GM12878 (cell line): ENCODE data around the gene TREML2. TPM values are rescaled to one million over a fixed set of nuclear protein-coding genes. Genes with fewer than 3 reads are reported as not detected.

Source experiments
- BCLAF1 ChIP-seq: fragments of 450-650 bp; IDR thresholded peaks from 2 replicates; pipeline ENCODE4 v1.6.1; 2017; ENCODE audit warnings: antibody characterized with exemption, mild to moderate bottlenecking, moderate library complexity
- BHLHE40 ChIP-seq, 2 experiments: fragments of 450-650 bp in 1 of 2; IDR thresholded peaks; 2 replicates each; pipeline ENCODE4 v1.6.1; 2011 to 2017; ENCODE audit warnings: low read depth in 2 of 2, borderline replicate concordance in 1 of 2, improper control_type of control experiment in 1 of 2, low read length in 1 of 2, mild to moderate bottlenecking in 1 of 2
- E2F4 ChIP-seq: IDR thresholded peaks from 2 replicates; pipeline ENCODE4 v1.6.1; 2012; ENCODE audit warnings: low read depth, low read length, improper control_type of control experiment
- ETV6 ChIP-seq, 2 experiments: fragments of 450-650 bp in 1 of 2; IDR thresholded peaks in 1 of 2; conservative IDR thresholded peaks in 1 of 2; 2 replicates each; pipeline ENCODE4 v1.6.1; 2014; ENCODE audit warnings: antibody characterized with exemption in 1 of 2, borderline replicate concordance in 1 of 2, low read depth in 1 of 2, mild to moderate bottlenecking in 1 of 2, moderate library complexity in 1 of 2
- EZH2 ChIP-seq: IDR thresholded peaks from 2 replicates; pipeline ENCODE4 v1.6.1; 2012; ENCODE audit warnings: low read depth, mild to moderate bottlenecking, control low read depth, inconsistent platforms, low read length, borderline replicate concordance; ENCODE audit not compliant: control insufficient read depth
- KAT2A ChIP-seq: conservative IDR thresholded peaks from 2 replicates; pipeline ENCODE4 v1.6.1; 2011; ENCODE audit warnings: low read depth, low read length; ENCODE audit not compliant: control insufficient read depth
- MAX ChIP-seq: IDR thresholded peaks from 2 replicates; pipeline ENCODE4 v1.6.1; 2012; ENCODE audit warnings: low read depth, low read length, improper control_type of control experiment
- NFXL1 ChIP-seq: fragments of 450-650 bp; IDR thresholded peaks from 2 replicates; pipeline ENCODE4 v1.6.1; 2017; ENCODE audit warnings: antibody characterized with exemption, mild to moderate bottlenecking, borderline replicate concordance
- RELB ChIP-seq: fragments of 450-650 bp; IDR thresholded peaks from 2 replicates; pipeline ENCODE4 v1.6.1; 2017; ENCODE audit warnings: low read depth, mild to moderate bottlenecking, moderate library complexity
- SIN3A ChIP-seq: IDR thresholded peaks from 2 replicates; pipeline ENCODE4 v1.6.1; 2012; ENCODE audit warnings: low read depth, low read length, improper control_type of control experiment
- SKIL ChIP-seq: fragments of 450-650 bp; IDR thresholded peaks from 2 replicates; pipeline ENCODE4 v1.6.1; 2017; ENCODE audit warnings: mild to moderate bottlenecking, low read depth, inconsistent platforms; ENCODE audit not compliant: poor library complexity, severe bottlenecking
- SP1 ChIP-seq: IDR thresholded peaks from one replicate; pipeline ENCODE4 v1.6.1; 2011; ENCODE audit warnings: low read depth, low read length
- SUZ12 ChIP-seq: fragments of 200-600 bp; sonication (generic); IDR thresholded peaks from one replicate; pipeline ENCODE4 v1.6.1; 2018; ENCODE audit warnings: antibody characterized with exemption, mild to moderate bottlenecking; ENCODE audit not compliant: unreplicated experiment
- TCF12 ChIP-seq: IDR thresholded peaks from 2 replicates; pipeline ENCODE4 v1.6.1; 2011; ENCODE audit warnings: low read depth, mild to moderate bottlenecking, low read length
- USF2 ChIP-seq: IDR thresholded peaks from 2 replicates; pipeline ENCODE4 v1.6.1; 2011; ENCODE audit warnings: low read depth, low read length, improper control_type of control experiment, borderline replicate concordance
- polyA plus RNA-seq, 11 experiments: library from polyadenylated mRNA; depleted of rRNA in 4 of 11; unstranded in 6 of 11; stranded (reverse) in 5 of 11; fragments of >200 nt; fragmentation: Nextera tagmentation in 4 of 11; fragmentation: Illumina TruSeq in 1 of 11; extraction: Ambion mirVana in 4 of 11; extraction: Trizol in 1 of 11; gene quantifications; 1 replicate in 1 of 11; 2 replicates in 10 of 11; pipeline versions ENCODE4 v1.2.1 to v1.2.3, GENCODE V29; 2011 to 2016; ENCODE audit warnings: inconsistent platforms in 2 of 11, missing spikeins in 2 of 11, low read depth in 1 of 11
- total RNA-seq, 4 experiments: library from RNA; depleted of rRNA in 3 of 4; stranded (reverse); fragments of >200 nt in 3 of 4; fragmentation: Illumina TruSeq in 1 of 4; extraction: Trizol in 1 of 4; gene quantifications; 2 replicates each; pipeline versions ENCODE4 v1.2.1 to v1.2.3, GENCODE V29; 2013 to 2021
- TF ChIP-seq, protein P1 (sequence below): fragments of 450-650 bp; conservative IDR thresholded peaks from 2 replicates; pipeline ENCODE4 v1.6.1; 2017; ENCODE audit warnings: mild to moderate bottlenecking, moderate library complexity

Gene TREML2
- total and polyA plus RNA-seq, 10 of the 15 experiments (the other 5 are each of a cell fraction or from before 2014, with no cell fraction given), result 0.49 to 9.1 (median 7.3) TPM

DNA sequence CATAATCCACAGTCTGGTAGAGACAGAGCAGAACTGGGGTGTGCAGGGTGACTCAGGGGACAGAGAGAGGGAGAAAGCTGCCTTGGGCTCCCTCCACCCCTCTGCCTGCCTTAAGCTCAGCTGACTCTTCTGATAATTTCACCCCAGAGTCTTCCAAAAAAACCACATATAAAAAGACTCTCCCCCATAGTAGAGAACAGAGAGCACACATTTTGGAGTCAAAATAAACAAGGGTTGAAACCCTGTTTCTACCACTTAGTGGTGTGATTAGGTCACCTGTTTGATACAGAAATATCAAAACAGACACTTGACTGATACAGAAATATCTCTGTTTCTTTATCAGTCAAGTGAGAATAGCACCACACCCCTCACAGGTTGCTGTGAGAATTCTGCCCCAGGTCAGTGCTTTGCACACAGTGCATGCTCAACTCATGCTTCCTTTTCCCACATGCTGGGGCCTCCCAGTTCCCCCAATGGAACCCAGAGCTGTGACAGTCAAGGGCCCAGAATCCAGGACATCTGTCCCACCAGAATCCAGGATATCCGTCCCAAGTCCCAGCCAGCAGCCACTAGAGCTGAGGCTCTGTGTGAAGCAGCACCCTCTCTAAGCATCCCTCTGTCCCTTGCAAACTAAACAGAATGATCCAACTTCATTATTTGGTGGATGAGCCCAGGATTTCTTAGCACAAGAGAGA lies 1.2 kb downstream of the TREML2 start (continued):
- TF ChIP-seq KAT2A, result no peak
- TF ChIP-seq SIN3A, result no peak
- no peak for TF ChIP-seq EZH2
- no peak for TF ChIP-seq TCF12
- TF ChIP-seq MAX, result no peak
- peak; percentile 60 for TF ChIP-seq RELB
- no peak for TF ChIP-seq ETV6 (conservative IDR thresholded peaks at IDR 0.05 in 1 of 2, IDR thresholded peaks at IDR 0.05 in 1 of 2; ENCODE audit: borderline replicate concordance in 1 of 2, low read depth in 1 of 2)
- no peak for TF ChIP-seq SP1
- no peak for TF ChIP-seq USF2
- no peak for TF ChIP-seq SUZ12
- TF ChIP-seq, protein P1, sequence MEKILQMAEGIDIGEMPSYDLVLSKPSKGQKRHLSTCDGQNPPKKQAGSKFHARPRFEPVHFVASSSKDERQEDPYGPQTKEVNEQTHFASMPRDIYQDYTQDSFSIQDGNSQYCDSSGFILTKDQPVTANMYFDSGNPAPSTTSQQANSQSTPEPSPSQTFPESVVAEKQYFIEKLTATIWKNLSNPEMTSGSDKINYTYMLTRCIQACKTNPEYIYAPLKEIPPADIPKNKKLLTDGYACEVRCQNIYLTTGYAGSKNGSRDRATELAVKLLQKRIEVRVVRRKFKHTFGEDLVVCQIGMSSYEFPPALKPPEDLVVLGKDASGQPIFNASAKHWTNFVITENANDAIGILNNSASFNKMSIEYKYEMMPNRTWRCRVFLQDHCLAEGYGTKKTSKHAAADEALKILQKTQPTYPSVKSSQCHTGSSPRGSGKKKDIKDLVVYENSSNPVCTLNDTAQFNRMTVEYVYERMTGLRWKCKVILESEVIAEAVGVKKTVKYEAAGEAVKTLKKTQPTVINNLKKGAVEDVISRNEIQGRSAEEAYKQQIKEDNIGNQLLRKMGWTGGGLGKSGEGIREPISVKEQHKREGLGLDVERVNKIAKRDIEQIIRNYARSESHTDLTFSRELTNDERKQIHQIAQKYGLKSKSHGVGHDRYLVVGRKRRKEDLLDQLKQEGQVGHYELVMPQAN, result no peak
- no peak for TF ChIP-seq BCLAF1
- peak; percentile 75 for TF ChIP-seq SKIL
- TF ChIP-seq BHLHE40 (IDR thresholded peaks at IDR 0.05; ENCODE audit: borderline replicate concordance in 1 of 2, low read depth in 2 of 2, low read length in 1 of 2), result peak; percentile 62 to 64; a peak in 2 of 4 replicates
- TF ChIP-seq E2F4, result no peak
- no peak for TF ChIP-seq NFXL1
